HepG2 (cell line): ENCODE data around the gene MDP1. TPM values are rescaled to one million over a fixed set of nuclear protein-coding genes. Genes with fewer than 3 reads are reported as not detected.

Experiments
- MTA1 ChIP-seq: sonication (generic); formaldehyde crosslinking; IDR thresholded peaks from 2 replicates; pipeline ENCODE4 v1.4.0; 2020; ENCODE audit warnings: missing genetic modification reagents, mild to moderate bottlenecking, borderline replicate concordance
- PITX1 ChIP-seq: sonication (generic); formaldehyde crosslinking; IDR thresholded peaks from 2 replicates; pipeline ENCODE4 v1.5.1; 2020; ENCODE audit warnings: mild to moderate bottlenecking, missing genetic modification reagents
- POLR2G ChIP-seq: fragments of 200-400 bp; formaldehyde crosslinking; IDR thresholded peaks from 2 replicates; pipeline ENCODE4 v1.6.1; 2018; ENCODE audit warnings: mild to moderate bottlenecking, low read depth, low read length, moderate library complexity
- ZFP41 ChIP-seq: sonication (generic); formaldehyde crosslinking; IDR thresholded peaks from 2 replicates; pipeline ENCODE4 v1.4.0; 2020; ENCODE audit warnings: mild to moderate bottlenecking, missing genetic modification reagents, borderline replicate concordance
- ZNF33A ChIP-seq: sonication (generic); formaldehyde crosslinking; IDR thresholded peaks from 2 replicates; pipeline ENCODE4 v1.5.1; 2020; ENCODE audit warnings: missing genetic modification reagents, mild to moderate bottlenecking, moderate library complexity, borderline replicate concordance
- ZNF780A ChIP-seq: sonication (generic); formaldehyde crosslinking; IDR thresholded peaks from 2 replicates; pipeline ENCODE4 v1.8.0; 2022; ENCODE audit warnings: mild to moderate bottlenecking, missing genetic modification reagents, moderate library complexity
- polyA plus RNA-seq, 8 experiments: library from polyadenylated mRNA; depleted of rRNA in 3 of 8; stranded (reverse) in 7 of 8; unstranded in 1 of 8; fragments of >200 nt; fragmentation: Illumina TruSeq in 4 of 8; extraction: Trizol in 4 of 8; gene quantifications; 2 replicates each; pipeline versions ENCODE4 v1.2.1 to v1.2.3, GENCODE V29; 2011 to 2016; ENCODE audit warnings: low read depth in 4 of 8, missing spikeins in 1 of 8, mixed read lengths in 1 of 8; ENCODE audit not compliant: insufficient read depth in 1 of 8
- total RNA-seq, 5 experiments: library from RNA; depleted of rRNA; stranded (reverse); fragments of >200 nt; fragmentation: Illumina TruSeq; extraction: Trizol; gene quantifications; 2 replicates each; pipeline ENCODE4 v1.2.3, GENCODE V29; 2016; ENCODE audit warnings: low read depth in 1 of 5
- TF ChIP-seq, protein P1 (sequence below): sonication (generic); formaldehyde crosslinking; IDR thresholded peaks from 2 replicates; pipeline ENCODE4 v1.5.0; 2020; ENCODE audit warnings: mild to moderate bottlenecking, missing genetic modification reagents, borderline replicate concordance
- TF ChIP-seq, protein P2 (sequence below): sonication (generic); formaldehyde crosslinking; IDR thresholded peaks from 2 replicates; pipeline ENCODE4 v1.4.0; 2020; ENCODE audit warnings: mild to moderate bottlenecking, missing genetic modification reagents
- TF ChIP-seq, protein P3 (sequence below): sonication (generic); formaldehyde crosslinking; IDR thresholded peaks from 2 replicates; pipeline ENCODE4 v1.4.0; 2020; ENCODE audit warnings: missing genetic modification reagents, borderline replicate concordance
- TF ChIP-seq, protein P4 (sequence below), 2 experiments: sonication (generic) in 1 of 2; formaldehyde crosslinking in 1 of 2; IDR thresholded peaks; 2 replicates each; pipeline versions ENCODE4 v1.4.0 to v1.6.1; 2018 to 2020; ENCODE audit warnings: missing genetic modification reagents in 2 of 2, borderline replicate concordance in 1 of 2, low read depth in 1 of 2, mild to moderate bottlenecking in 1 of 2, missing biosample characterization in 1 of 2
- TF ChIP-seq, protein P5 (sequence below): sonication (generic); formaldehyde crosslinking; IDR thresholded peaks from 2 replicates; pipeline ENCODE4 v1.5.0; 2020; ENCODE audit warnings: missing genetic modification reagents
- TF ChIP-seq, protein P6 (sequence below): sonication (generic); formaldehyde crosslinking; IDR thresholded peaks from 2 replicates; pipeline ENCODE4 v1.4.0; 2020; ENCODE audit warnings: missing genetic modification reagents

MDP1 gene
- total and polyA plus RNA-seq, 2 of the 13 experiments (the other 11 are each of a cell fraction or from before 2014, with no cell fraction given) = 44.1 to 48.7 TPM

DNA sequence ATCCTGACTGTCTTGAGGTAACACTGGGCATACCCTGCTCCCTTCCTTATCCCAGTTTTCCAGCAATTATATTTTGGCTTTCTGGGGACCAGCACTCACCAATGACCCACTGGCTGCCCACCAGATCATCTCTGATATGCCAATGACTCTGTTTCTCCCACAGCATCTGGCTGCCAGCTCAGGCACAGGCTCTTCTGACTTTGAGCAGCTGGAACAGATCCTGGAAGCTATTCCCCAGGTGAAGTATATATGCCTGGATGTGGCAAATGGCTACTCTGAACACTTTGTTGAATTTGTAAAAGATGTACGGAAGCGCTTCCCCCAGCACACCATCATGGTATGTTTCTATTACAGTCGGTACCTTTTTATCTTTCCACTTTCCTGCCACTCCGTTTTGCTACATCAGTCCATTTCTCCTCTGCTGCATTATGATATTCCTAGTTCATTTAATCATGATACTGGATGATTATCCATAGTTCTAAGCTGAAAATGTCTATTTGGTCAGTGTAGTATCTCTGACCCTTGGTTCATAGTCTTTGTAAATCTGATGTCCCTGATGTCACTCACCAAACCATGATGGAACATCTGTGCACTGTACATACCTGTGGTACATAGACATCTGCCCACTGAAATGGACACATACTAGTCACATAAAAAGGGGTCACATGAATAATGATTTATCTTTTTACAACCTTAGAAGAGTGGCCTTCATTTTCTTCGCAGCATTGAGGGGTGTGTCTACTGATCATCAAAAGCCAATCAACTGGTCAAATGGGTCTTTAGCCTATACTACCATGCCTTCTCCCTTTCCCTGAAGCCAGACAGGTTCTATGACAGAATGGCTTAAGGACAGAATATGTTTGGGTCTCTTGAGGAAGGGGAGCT lies 20.2 kb upstream of the MDP1 start (continued):
- TF ChIP-seq, protein P1, sequence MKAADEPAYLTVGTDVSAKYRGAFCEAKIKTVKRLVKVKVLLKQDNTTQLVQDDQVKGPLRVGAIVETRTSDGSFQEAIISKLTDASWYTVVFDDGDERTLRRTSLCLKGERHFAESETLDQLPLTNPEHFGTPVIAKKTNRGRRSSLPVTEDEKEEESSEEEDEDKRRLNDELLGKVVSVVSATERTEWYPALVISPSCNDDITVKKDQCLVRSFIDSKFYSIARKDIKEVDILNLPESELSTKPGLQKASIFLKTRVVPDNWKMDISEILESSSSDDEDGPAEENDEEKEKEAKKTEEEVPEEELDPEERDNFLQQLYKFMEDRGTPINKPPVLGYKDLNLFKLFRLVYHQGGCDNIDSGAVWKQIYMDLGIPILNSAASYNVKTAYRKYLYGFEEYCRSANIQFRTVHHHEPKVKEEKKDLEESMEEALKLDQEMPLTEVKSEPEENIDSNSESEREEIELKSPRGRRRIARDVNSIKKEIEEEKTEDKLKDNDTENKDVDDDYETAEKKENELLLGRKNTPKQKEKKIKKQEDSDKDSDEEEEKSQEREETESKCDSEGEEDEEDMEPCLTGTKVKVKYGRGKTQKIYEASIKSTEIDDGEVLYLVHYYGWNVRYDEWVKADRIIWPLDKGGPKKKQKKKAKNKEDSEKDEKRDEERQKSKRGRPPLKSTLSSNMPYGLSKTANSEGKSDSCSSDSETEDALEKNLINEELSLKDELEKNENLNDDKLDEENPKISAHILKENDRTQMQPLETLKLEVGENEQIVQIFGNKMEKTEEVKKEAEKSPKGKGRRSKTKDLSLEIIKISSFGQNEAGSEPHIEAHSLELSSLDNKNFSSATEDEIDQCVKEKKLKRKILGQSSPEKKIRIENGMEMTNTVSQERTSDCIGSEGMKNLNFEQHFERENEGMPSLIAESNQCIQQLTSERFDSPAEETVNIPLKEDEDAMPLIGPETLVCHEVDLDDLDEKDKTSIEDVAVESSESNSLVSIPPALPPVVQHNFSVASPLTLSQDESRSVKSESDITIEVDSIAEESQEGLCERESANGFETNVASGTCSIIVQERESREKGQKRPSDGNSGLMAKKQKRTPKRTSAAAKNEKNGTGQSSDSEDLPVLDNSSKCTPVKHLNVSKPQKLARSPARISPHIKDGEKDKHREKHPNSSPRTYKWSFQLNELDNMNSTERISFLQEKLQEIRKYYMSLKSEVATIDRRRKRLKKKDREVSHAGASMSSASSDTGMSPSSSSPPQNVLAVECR (CRISPR knock-in tag) = 0 out of 2 replicates have a peak, but pooled peaks have one; percentile 31
- TF ChIP-seq, protein P2, sequence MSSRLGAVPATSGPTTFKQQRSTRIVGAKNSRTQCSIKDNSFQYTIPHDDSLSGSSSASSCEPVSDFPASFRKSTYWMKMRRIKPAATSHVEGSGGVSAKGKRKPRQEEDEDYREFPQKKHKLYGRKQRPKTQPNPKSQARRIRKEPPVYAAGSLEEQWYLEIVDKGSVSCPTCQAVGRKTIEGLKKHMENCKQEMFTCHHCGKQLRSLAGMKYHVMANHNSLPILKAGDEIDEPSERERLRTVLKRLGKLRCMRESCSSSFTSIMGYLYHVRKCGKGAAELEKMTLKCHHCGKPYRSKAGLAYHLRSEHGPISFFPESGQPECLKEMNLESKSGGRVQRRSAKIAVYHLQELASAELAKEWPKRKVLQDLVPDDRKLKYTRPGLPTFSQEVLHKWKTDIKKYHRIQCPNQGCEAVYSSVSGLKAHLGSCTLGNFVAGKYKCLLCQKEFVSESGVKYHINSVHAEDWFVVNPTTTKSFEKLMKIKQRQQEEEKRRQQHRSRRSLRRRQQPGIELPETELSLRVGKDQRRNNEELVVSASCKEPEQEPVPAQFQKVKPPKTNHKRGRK (CRISPR knock-in tag) = no peak
- TF ChIP-seq ZFP41 (no peak), ZNF780A (0 out of 2 replicates have a peak, but pooled peaks have one; percentile 53), PITX1 (CRISPR knock-in tag) (no peak), MTA1 (no peak), POLR2G (no peak), ZNF33A (CRISPR knock-in tag) (0 out of 2 replicates have a peak, but pooled peaks have one; percentile 50)
- TF ChIP-seq, protein P3, sequence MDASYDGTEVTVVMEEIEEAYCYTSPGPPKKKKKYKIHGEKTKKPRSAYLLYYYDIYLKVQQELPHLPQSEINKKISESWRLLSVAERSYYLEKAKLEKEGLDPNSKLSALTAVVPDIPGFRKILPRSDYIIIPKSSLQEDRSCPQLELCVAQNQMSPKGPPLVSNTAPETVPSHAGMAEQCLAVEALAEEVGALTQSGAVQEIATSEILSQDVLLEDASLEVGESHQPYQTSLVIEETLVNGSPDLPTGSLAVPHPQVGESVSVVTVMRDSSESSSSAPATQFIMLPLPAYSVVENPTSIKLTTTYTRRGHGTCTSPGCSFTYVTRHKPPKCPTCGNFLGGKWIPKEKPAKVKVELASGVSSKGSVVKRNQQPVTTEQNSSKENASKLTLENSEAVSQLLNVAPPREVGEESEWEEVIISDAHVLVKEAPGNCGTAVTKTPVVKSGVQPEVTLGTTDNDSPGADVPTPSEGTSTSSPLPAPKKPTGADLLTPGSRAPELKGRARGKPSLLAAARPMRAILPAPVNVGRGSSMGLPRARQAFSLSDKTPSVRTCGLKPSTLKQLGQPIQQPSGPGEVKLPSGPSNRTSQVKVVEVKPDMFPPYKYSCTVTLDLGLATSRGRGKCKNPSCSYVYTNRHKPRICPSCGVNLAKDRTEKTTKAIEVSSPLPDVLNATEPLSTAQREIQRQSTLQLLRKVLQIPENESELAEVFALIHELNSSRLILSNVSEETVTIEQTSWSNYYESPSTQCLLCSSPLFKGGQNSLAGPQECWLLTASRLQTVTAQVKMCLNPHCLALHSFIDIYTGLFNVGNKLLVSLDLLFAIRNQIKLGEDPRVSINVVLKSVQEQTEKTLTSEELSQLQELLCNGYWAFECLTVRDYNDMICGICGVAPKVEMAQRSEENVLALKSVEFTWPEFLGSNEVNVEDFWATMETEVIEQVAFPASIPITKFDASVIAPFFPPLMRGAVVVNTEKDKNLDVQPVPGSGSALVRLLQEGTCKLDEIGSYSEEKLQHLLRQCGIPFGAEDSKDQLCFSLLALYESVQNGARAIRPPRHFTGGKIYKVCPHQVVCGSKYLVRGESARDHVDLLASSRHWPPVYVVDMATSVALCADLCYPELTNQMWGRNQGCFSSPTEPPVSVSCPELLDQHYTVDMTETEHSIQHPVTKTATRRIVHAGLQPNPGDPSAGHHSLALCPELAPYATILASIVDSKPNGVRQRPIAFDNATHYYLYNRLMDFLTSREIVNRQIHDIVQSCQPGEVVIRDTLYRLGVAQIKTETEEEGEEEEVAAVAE (CRISPR knock-in tag) = no peak
- TF ChIP-seq, protein P4, sequence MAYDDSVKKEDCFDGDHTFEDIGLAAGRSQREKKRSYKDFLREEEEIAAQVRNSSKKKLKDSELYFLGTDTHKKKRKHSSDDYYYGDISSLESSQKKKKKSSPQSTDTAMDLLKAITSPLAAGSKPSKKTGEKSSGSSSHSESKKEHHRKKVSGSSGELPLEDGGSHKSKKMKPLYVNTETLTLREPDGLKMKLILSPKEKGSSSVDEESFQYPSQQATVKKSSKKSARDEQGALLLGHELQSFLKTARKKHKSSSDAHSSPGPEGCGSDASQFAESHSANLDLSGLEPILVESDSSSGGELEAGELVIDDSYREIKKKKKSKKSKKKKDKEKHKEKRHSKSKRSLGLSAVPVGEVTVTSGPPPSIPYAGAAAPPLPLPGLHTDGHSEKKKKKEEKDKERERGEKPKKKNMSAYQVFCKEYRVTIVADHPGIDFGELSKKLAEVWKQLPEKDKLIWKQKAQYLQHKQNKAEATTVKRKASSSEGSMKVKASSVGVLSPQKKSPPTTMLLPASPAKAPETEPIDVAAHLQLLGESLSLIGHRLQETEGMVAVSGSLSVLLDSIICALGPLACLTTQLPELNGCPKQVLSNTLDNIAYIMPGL (CRISPR knock-in tag; IDR thresholded peaks at IDR 0.05; ENCODE audit: borderline replicate concordance in 1 of 2, low read depth in 1 of 2) = no peak
- TF ChIP-seq, protein P5, sequence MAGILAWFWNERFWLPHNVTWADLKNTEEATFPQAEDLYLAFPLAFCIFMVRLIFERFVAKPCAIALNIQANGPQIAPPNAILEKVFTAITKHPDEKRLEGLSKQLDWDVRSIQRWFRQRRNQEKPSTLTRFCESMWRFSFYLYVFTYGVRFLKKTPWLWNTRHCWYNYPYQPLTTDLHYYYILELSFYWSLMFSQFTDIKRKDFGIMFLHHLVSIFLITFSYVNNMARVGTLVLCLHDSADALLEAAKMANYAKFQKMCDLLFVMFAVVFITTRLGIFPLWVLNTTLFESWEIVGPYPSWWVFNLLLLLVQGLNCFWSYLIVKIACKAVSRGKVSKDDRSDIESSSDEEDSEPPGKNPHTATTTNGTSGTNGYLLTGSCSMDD (CRISPR knock-in tag) = no peak
- TF ChIP-seq, protein P6, sequence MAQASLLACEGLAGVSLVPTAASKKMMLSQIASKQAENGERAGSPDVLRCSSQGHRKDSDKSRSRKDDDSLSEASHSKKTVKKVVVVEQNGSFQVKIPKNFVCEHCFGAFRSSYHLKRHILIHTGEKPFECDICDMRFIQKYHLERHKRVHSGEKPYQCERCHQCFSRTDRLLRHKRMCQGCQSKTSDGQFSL (CRISPR knock-in tag) = 0 out of 2 replicates have a peak, but pooled peaks have one; percentile 42
